ENCODE results near the gene RBM4.
A peak's percentile ranks its signal among the peaks of the same experiment; 100 is the strongest.

- no peak for TF ChIP-seq POLR2AphosphoS5 (IDR thresholded peaks at IDR 0.05; ENCODE audit: low read depth, low read length)
- TF ChIP-seq SIN3A (IDR thresholded peaks at IDR 0.05; ENCODE audit: borderline replicate concordance, insufficient read depth, low read length): 0 out of 2 replicates have a peak, but pooled peaks have one; percentile 3
- 0 out of 4 replicates have a peak, but pooled peaks of 1 of the 2 experiments have one; percentile 38 for TF ChIP-seq REST (IDR thresholded peaks at IDR 0.05; ENCODE audit: insufficient read depth in 1 of 2, low read depth in 2 of 2, low read length in 2 of 2)
- TF ChIP-seq TAF1 (IDR thresholded peaks at IDR 0.05; ENCODE audit: borderline replicate concordance, insufficient read depth, low read length): no peak
- peak; percentile 64 for TF ChIP-seq FOXP2 (optimal IDR thresholded peaks at IDR 0.05; ENCODE audit: borderline replicate concordance, extremely low read depth, extremely low read length, insufficient read depth)
Observed at GRCh38 chr11:66694732-66695207, 56.3 kb downstream of the RBM4 start.

Measured in PFSK-1 (cell line).